SU-DHL-6 (cell line): ENCODE data around the gene LRCH1.

Source experiments
- H2AFZ ChIP-seq: fragments of 200-600 bp; sonication (generic); 2 replicates; pipeline ENCODE4 v1.6.1; 2014; ENCODE audit warnings: low read depth, mild to moderate bottlenecking, moderate library complexity, mixed read lengths, antibody characterized with exemption, low read length; ENCODE audit not compliant: severe bottlenecking
- H3F3A ChIP-seq: fragments of 200-600 bp; shearing (Covaris generic); 2 replicates; pipeline ENCODE4 v1.6.0; 2016; ENCODE audit warnings: antibody characterized with exemption, mild to moderate bottlenecking; ENCODE audit not compliant: insufficient read depth
- H3K27ac ChIP-seq: fragments of 200-600 bp; sonication (generic); 2 replicates; pipeline ENCODE4 v1.5.1; 2016; ENCODE audit warnings: low read depth, mild to moderate bottlenecking, low read length, moderate library complexity, mixed read lengths
- H3K27me3 ChIP-seq: fragments of 200-600 bp; sonication (generic), shearing (Covaris generic); 2 replicates; pipeline ENCODE4 v1.6.0; 2014; ENCODE audit warnings: mild to moderate bottlenecking, low read length
- H3K36me3 ChIP-seq: fragments of 200-600 bp; sonication (generic); 2 replicates; pipeline ENCODE4 v1.6.1; 2014; ENCODE audit warnings: mild to moderate bottlenecking, low read length, mixed read lengths
- H3K4me2 ChIP-seq: fragments of 300-600, 200-600 bp; shearing (Covaris generic), sonication (generic); 2 replicates; pipeline ENCODE4 v1.6.0; 2014; ENCODE audit warnings: low read length, low read depth, mild to moderate bottlenecking; ENCODE audit not compliant: poor library complexity, severe bottlenecking
- H3K4me3 ChIP-seq: fragments of 200-600 bp; sonication (generic); 2 replicates; pipeline ENCODE4 v1.5.1; 2014; ENCODE audit warnings: antibody characterized with exemption, low read length, mild to moderate bottlenecking, mixed read lengths; ENCODE audit not compliant: insufficient read depth, poor library complexity, severe bottlenecking
- H3K79me2 ChIP-seq: fragments of 200-600 bp; sonication (generic); 2 replicates; pipeline ENCODE4 v1.6.1; 2014; ENCODE audit warnings: mild to moderate bottlenecking, low read length, moderate library complexity; ENCODE audit not compliant: insufficient read depth
- H3K9ac ChIP-seq: fragments of 200-600 bp; sonication (generic); 2 replicates; pipeline ENCODE4 v1.7.0; 2014; ENCODE audit warnings: mild to moderate bottlenecking, low read length
- H3K9me2 ChIP-seq: fragments of 200-600 bp; sonication (generic); replicated peaks from 2 replicates; pipeline ENCODE4 v1.6.1; 2014; ENCODE audit warnings: low read length; ENCODE audit not compliant: insufficient read depth
- H3K9me3 ChIP-seq: fragments of 200-600 bp; sonication (generic); 2 replicates; pipeline ENCODE4 v1.6.1; 2014; ENCODE audit warnings: low read length, mixed read lengths; ENCODE audit not compliant: insufficient read depth
- H4K20me1 ChIP-seq: fragments of 200-600 bp; sonication (generic); 2 replicates; pipeline ENCODE4 v1.6.1; 2014; ENCODE audit warnings: low read depth, mild to moderate bottlenecking, antibody characterized with exemption, low read length, moderate library complexity, mixed read lengths
- CTCF ChIP-seq: fragments of 200-600 bp; sonication (generic); IDR thresholded peaks from one replicate; pipeline ENCODE4 v1.5.1; 2017; ENCODE audit warnings: antibody characterized with exemption, mild to moderate bottlenecking, low read length, moderate library complexity; ENCODE audit not compliant: insufficient read depth, poor library complexity, severe bottlenecking
- EZH2phosphoT487 ChIP-seq: fragments of 200-600 bp; sonication (generic), shearing (Covaris generic); conservative IDR thresholded peaks from 2 replicates; pipeline ENCODE4 v1.6.1; 2018; ENCODE audit warnings: mild to moderate bottlenecking, antibody characterized with exemption, low read length, moderate library complexity, mixed read lengths

Gene LRCH1

GRCh38 chr13:46771693-46772092 is 218.7 kb downstream of the LRCH1 start:
- Histone ChIP-seq H3K9ac (no peak overlapping the region), H3K27ac (no peak overlapping the region), H3K4me2 (no peak overlapping the region), H3K27me3 (no peaks in the 10 kb centered on the region), H3F3A (no peaks in the 10 kb centered on the region), H2AFZ (no peak overlapping the region), H3K79me2 (no peaks in the 10 kb centered on the region), H3K4me3 (no peak overlapping the region), H4K20me1 (no peaks in the 10 kb centered on the region), H3K9me2 (no peaks in the 10 kb centered on the region), H3K36me3 (peaks cover 39% of the 10 kb centered on the region), H3K9me3 (no peaks in the 10 kb centered on the region)
- TF ChIP-seq EZH2phosphoT487 (no peak), CTCF (no peak)

GRCh38 chr13:46773541-46773940 is 220.6 kb downstream of the LRCH1 start:
- H3K9me2 ChIP-seq: no peaks in the 10 kb centered on the region
- no peaks in the 10 kb centered on the region for H4K20me1 ChIP-seq
- TF ChIP-seq CTCF (no peak), EZH2phosphoT487 (no peak)
- no peaks in the 10 kb centered on the region for H3F3A ChIP-seq
- no peaks in the 10 kb centered on the region for H3K79me2 ChIP-seq
- H3K36me3 ChIP-seq: peaks cover 51% of the 10 kb centered on the region
- no peak overlapping the region for H3K4me2 ChIP-seq
- no peaks in the 10 kb centered on the region for H3K27me3 ChIP-seq
- no peak overlapping the region for H2AFZ ChIP-seq
- no peak overlapping the region for H3K9ac ChIP-seq
- H3K9me3 ChIP-seq: no peaks in the 10 kb centered on the region
- no peak overlapping the region for H3K4me3 ChIP-seq
- no peak overlapping the region for H3K27ac ChIP-seq

- Histone ChIP-seq H2AFZ (no peak overlapping the region), H3K36me3 (peaks cover 57% of the 10 kb centered on the region), H3K4me2 (no peak overlapping the region), H3K9ac (no peak overlapping the region), H3K9me2 (no peaks in the 10 kb centered on the region), H3K27me3 (no peaks in the 10 kb centered on the region), H3K27ac (no peak overlapping the region), H3K79me2 (no peaks in the 10 kb centered on the region), H4K20me1 (no peaks in the 10 kb centered on the region), H3K4me3 (no peak overlapping the region), H3F3A (no peaks in the 10 kb centered on the region), H3K9me3 (no peaks in the 10 kb centered on the region)
- TF ChIP-seq CTCF (no peak), EZH2phosphoT487 (no peak)
Observed at GRCh38 chr13:46775385-46776107, 222.6 kb downstream of the LRCH1 start.
